Karpas-422 (cell line): ENCODE measurements around the gene HSD17B11. TPM values are rescaled to one million over a fixed set of nuclear protein-coding genes. Genes with fewer than 3 reads are reported as not detected.
"Not testable (repeated sequence)": the region's sequence is repeated elsewhere in the genome, so short reads cannot be mapped to it uniquely, and the experiment has no call there.

Source experiments
- DNase-seq: peaks from one replicate; pipeline ENCODE4 v3.0.0-alpha.2; 2015
- H2AFZ ChIP-seq: fragments of 200-600 bp; sonication (generic); 2 replicates; pipeline ENCODE4 v1.6.1; 2014; ENCODE audit warnings: antibody characterized with exemption, low read length, mixed read lengths
- H3K27ac ChIP-seq: fragments of 200-600 bp; sonication (generic); 2 replicates; pipeline ENCODE4 v1.5.1; 2014; ENCODE audit warnings: mild to moderate bottlenecking, low read length, moderate library complexity
- H3K27me3 ChIP-seq: fragments of 200-600 bp; sonication (generic); 2 replicates; pipeline ENCODE4 v1.6.1; 2014; ENCODE audit warnings: low read length, mixed read lengths
- H3K36me3 ChIP-seq: fragments of 200-600 bp; sonication (generic); 2 replicates; pipeline ENCODE4 v1.6.1; 2014; ENCODE audit warnings: low read length, mixed read lengths; ENCODE audit not compliant: insufficient read depth
- H3K4me1 ChIP-seq: fragments of 200-600 bp; sonication (generic); 2 replicates; pipeline ENCODE4 v1.6.1; 2014; ENCODE audit warnings: mild to moderate bottlenecking, low read length, mixed read lengths
- H3K4me2 ChIP-seq: fragments of 200-600 bp; sonication (generic); 2 replicates; pipeline ENCODE4 v1.6.1; 2014; ENCODE audit warnings: low read length, low read depth, mild to moderate bottlenecking; ENCODE audit not compliant: poor library complexity, severe bottlenecking
- H3K4me3 ChIP-seq: fragments of 200-600 bp; sonication (generic); 2 replicates; pipeline ENCODE4 v1.5.1; 2014; ENCODE audit warnings: mild to moderate bottlenecking, antibody characterized with exemption, low read length, mixed read lengths
- H3K79me2 ChIP-seq: fragments of 200-600 bp; sonication (generic); 2 replicates; pipeline ENCODE4 v1.6.1; 2014; ENCODE audit warnings: mild to moderate bottlenecking, low read length, mixed read lengths
- H3K9ac ChIP-seq: fragments of 200-600 bp; sonication (generic); 2 replicates; pipeline ENCODE4 v1.6.0; 2014; ENCODE audit warnings: low read length
- H3K9me2 ChIP-seq: fragments of 200-600 bp; sonication (generic), shearing (Covaris generic); replicated peaks from 2 replicates; pipeline ENCODE4 v1.6.0; 2014; ENCODE audit warnings: mild to moderate bottlenecking, low read length, moderate library complexity; ENCODE audit not compliant: insufficient read depth
- H3K9me3 ChIP-seq: fragments of 300-700, 200-600 bp; sonication (generic); 2 replicates; pipeline ENCODE4 v1.6.1; 2014; ENCODE audit warnings: low read length, mixed read lengths
- H4K20me1 ChIP-seq: fragments of 200-600 bp; sonication (generic); 2 replicates; pipeline ENCODE4 v1.6.1; 2014; ENCODE audit warnings: mild to moderate bottlenecking, antibody characterized with exemption, low read length, low read depth; ENCODE audit not compliant: insufficient read depth
- total RNA-seq: library from RNA; depleted of rRNA; stranded (reverse); fragments of >200 nt; shearing (Covaris generic); gene quantifications from 2 replicates; pipeline ENCODE4 v1.2.3, GENCODE V29; 2014; ENCODE audit warnings: low replicate concordance

HSD17B11 gene
- total RNA-seq, 1 experiment from 2014 or later, result 31.0 TPM

- H3K4me1 ChIP-seq, H3K9me3 ChIP-seq, H2AFZ ChIP-seq, H3K9me2 ChIP-seq, H3K9ac ChIP-seq, H3K4me3 ChIP-seq, H3K4me2 ChIP-seq, H4K20me1 ChIP-seq, H3K27me3 ChIP-seq, DNase-seq, H3K36me3 ChIP-seq, H3K27ac ChIP-seq, H3K79me2 ChIP-seq: not testable (repeated sequence)
Observed at GRCh38 chr4:87384466-87385132, 6.4 kb downstream of the HSD17B11 start.

DNA sequence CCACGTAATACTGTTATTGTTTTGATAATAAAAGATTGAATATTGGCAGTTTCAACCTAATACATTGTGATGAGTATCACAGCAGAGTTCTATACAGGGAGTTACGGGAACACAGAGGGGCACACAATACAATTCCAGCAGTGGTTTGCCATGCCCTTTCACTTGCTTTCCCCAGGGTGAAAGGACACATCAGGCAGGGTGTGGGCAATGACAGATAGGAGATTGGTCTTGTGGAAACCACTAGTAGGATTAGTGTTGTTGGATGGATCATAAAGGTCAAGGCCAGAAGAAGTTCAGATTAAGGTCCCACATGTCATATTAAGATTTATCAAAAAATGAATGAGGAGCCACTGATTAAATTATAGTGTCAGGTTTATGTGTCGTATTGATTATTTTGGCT, 8.1 kb downstream of the HSD17B11 start:
- Histone ChIP-seq H4K20me1 (no peaks in the 10 kb centered on the region), H3K4me2 (no peak overlapping the region), H3K27me3 (no peaks in the 10 kb centered on the region), H2AFZ (no peak overlapping the region), H3K4me3 (no peak overlapping the region), H3K36me3 (no peaks in the 10 kb centered on the region), H3K4me1 (no peaks in the 10 kb centered on the region), H3K27ac (no peak overlapping the region), H3K79me2 (no peaks in the 10 kb centered on the region), H3K9me2 (no peaks in the 10 kb centered on the region), H3K9me3 (no peaks in the 10 kb centered on the region), H3K9ac (no peak overlapping the region)
- DNase-seq, result peak; percentile 19

DNA sequence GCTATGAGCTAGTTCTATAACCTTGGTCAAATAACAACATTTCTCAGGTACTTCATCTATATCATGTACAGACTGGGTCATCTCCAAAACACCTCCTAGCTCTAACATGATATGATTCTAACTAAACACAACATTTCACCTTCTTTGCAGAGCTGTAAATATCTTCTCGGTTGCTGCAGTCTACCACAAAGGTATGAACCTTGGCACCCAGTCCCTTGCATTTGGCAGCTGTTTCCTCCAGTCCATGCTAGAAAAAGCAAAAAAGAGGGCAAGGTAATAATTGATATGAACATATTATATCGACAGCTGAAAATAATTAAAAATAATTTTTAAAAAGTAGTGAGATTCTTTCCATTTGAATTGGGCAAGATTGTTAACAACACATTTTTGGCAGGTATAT, 8.9 kb downstream of the HSD17B11 start:
- no peaks in the 10 kb centered on the region for H3K9me3 ChIP-seq
- no peak overlapping the region for H3K9ac ChIP-seq
- H3K79me2 ChIP-seq, result no peaks in the 10 kb centered on the region
- H3K9me2 ChIP-seq, result no peaks in the 10 kb centered on the region
- H3K27ac ChIP-seq, result no peak overlapping the region
- H4K20me1 ChIP-seq, result no peaks in the 10 kb centered on the region
- H3K27me3 ChIP-seq, result no peaks in the 10 kb centered on the region
- no peak for DNase-seq
- H3K4me3 ChIP-seq, result no peak overlapping the region
- no peak overlapping the region for H2AFZ ChIP-seq
- no peaks in the 10 kb centered on the region for H3K36me3 ChIP-seq
- H3K4me2 ChIP-seq, result no peak overlapping the region
- no peaks in the 10 kb centered on the region for H3K4me1 ChIP-seq

- Histone ChIP-seq H3K9ac (no peak overlapping the region), H3K79me2 (no peaks in the 10 kb centered on the region), H3K36me3 (no peaks in the 10 kb centered on the region), H3K9me2 (no peaks in the 10 kb centered on the region), H3K4me2 (no peak overlapping the region), H3K4me1 (no peaks in the 10 kb centered on the region), H3K4me3 (no peak overlapping the region), H2AFZ (no peak overlapping the region), H3K27ac (no peak overlapping the region), H3K27me3 (no peaks in the 10 kb centered on the region), H3K9me3 (no peaks in the 10 kb centered on the region), H4K20me1 (no peaks in the 10 kb centered on the region)
- no peak for DNase-seq
Observed at GRCh38 chr4:87377816-87378215, 13.2 kb downstream of the HSD17B11 start.

- Histone ChIP-seq H3K79me2 (no peaks in the 10 kb centered on the region), H3K4me3 (no peak overlapping the region), H3K9me2 (no peaks in the 10 kb centered on the region), H3K4me1 (no peaks in the 10 kb centered on the region), H4K20me1 (no peaks in the 10 kb centered on the region), H2AFZ (no peak overlapping the region), H3K4me2 (no peak overlapping the region), H3K27ac (no peak overlapping the region), H3K9me3 (no peaks in the 10 kb centered on the region), H3K27me3 (no peaks in the 10 kb centered on the region), H3K36me3 (no peaks in the 10 kb centered on the region), H3K9ac (no peak overlapping the region)
- peak; percentile 80 for DNase-seq
Observed at GRCh38 chr4:87375719-87376291, 15.2 kb downstream of the HSD17B11 start.

DNA sequence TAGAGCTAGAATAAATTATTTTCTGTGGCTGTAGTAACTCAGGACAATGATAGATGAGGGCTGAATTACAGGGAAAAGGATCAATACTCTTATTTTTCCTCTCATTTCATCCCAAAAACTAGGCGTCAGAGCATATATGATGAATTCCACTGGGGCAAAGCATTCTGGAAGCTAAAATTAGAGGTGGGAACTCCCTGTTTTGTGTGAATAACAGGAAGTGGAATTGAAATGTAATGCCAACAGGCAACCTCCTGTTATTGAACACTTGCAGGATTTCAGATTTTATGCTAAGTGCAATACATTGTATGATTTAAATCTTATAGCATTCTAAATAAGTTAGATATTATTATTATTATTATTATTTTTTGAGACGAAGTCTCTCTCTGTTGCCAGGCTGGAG, 20.9 kb downstream of the HSD17B11 start:
- Histone ChIP-seq H3K9me3 (no peaks in the 10 kb centered on the region), H3K36me3 (no peaks in the 10 kb centered on the region; the same call in 1 of the 2 replicates), H3K9me2 (no peaks in the 10 kb centered on the region), H3K4me3 (no peak overlapping the region), H3K27me3 (no peaks in the 10 kb centered on the region), H3K27ac (no peak overlapping the region), H2AFZ (no peak overlapping the region), H3K4me1 (no peaks in the 10 kb centered on the region), H3K79me2 (no peaks in the 10 kb centered on the region), H3K4me2 (no peak overlapping the region), H4K20me1 (no peaks in the 10 kb centered on the region), H3K9ac (no peak overlapping the region)
- no peak for DNase-seq

- H3K36me3 ChIP-seq, result no peaks in the 10 kb centered on the region; the same call in 1 of the 2 replicates
- no peak overlapping the region for H3K4me3 ChIP-seq
- no peaks in the 10 kb centered on the region for H3K9me3 ChIP-seq
- H3K9me2 ChIP-seq, result no peaks in the 10 kb centered on the region
- H3K27me3 ChIP-seq, result no peaks in the 10 kb centered on the region
- H3K79me2 ChIP-seq, result no peaks in the 10 kb centered on the region
- no peak overlapping the region for H3K27ac ChIP-seq
- no peak overlapping the region for H2AFZ ChIP-seq
- H4K20me1 ChIP-seq, result no peaks in the 10 kb centered on the region
- H3K4me1 ChIP-seq, result no peaks in the 10 kb centered on the region
- DNase-seq, result no peak
- H3K9ac ChIP-seq, result no peak overlapping the region
- H3K4me2 ChIP-seq, result no peak overlapping the region
Observed at GRCh38 chr4:87366521-87367162, 24.3 kb downstream of the HSD17B11 start.

DNA sequence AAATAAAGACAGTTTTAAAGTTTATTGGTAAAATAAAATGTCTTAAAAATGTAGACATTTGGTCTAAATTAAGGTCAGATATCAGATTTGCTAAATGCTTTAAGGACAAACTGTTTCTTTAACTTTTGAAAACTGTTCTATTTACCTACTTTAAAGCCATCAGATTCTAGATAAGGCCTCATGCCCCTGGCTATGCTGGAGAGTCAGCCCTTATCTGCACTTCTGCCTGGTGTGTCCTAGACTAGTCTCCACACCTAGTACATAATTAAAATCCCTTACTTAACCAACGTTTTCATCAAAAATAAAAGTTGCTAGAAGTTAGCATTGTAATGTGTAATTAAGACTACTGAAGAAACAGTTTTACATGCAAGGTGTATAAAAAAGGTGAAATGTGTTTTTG, 25.6 kb downstream of the HSD17B11 start:
- H3K27me3 ChIP-seq, result no peaks in the 10 kb centered on the region
- H3K9me2 ChIP-seq, result no peaks in the 10 kb centered on the region
- H3K79me2 ChIP-seq, result no peaks in the 10 kb centered on the region
- H2AFZ ChIP-seq, result no peak overlapping the region
- H3K4me3 ChIP-seq, result no peak overlapping the region
- no peaks in the 10 kb centered on the region; the same call in 1 of the 2 replicates for H3K36me3 ChIP-seq
- H3K9ac ChIP-seq, result no peak overlapping the region
- H3K9me3 ChIP-seq, result no peaks in the 10 kb centered on the region
- H3K4me2 ChIP-seq, result no peak overlapping the region
- DNase-seq, result no peak
- H4K20me1 ChIP-seq, result no peaks in the 10 kb centered on the region
- H3K4me1 ChIP-seq, result no peaks in the 10 kb centered on the region
- no peak overlapping the region for H3K27ac ChIP-seq
